ENCODE measurements around the gene TAS2R43.
"Not testable (repeated sequence)": the region's sequence is repeated elsewhere in the genome, so short reads cannot be mapped to it uniquely, and the experiment has no call there.

The TAS2R43 gene

DNA sequence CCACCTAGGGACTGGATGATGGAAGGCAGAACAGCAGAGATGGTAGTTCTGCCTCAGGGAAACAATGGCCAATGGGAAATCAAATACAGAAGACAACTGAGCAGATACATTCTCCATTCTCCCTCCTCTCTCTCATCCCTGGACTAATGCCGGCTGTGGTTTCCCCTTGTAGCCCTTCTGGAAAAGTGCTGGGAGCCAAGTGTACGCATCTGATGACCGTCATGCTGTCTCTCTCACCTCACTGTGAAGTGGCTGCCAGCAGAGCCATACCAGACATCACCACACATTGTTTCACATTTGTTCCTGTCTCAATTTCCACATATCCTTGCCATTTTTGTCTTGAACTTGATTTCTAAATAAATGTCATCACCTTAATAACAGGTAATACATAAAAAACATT is 33.1 kb downstream of the TAS2R43 start:
- DNase-seq: no peak

DNA sequence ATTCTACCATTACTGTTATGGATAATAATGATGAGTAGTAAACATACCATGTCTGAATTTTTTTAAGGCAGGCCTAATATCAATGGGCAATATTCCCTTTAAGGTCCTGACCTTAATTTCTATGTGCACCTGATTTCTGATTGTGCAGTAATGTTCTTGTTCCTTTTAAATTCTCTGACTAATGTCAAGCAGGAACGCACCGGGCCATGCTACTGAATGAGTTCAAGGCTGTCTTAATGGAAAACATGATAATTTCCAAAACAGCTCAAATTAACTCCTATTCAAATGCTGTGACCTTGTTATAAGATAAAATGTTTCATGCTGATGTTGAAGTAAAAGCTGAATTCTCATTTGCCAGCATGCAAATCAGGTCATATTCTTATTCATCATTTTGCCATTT is 36.8 kb downstream of the TAS2R43 start:
- DNase-seq: no peak

DNA sequence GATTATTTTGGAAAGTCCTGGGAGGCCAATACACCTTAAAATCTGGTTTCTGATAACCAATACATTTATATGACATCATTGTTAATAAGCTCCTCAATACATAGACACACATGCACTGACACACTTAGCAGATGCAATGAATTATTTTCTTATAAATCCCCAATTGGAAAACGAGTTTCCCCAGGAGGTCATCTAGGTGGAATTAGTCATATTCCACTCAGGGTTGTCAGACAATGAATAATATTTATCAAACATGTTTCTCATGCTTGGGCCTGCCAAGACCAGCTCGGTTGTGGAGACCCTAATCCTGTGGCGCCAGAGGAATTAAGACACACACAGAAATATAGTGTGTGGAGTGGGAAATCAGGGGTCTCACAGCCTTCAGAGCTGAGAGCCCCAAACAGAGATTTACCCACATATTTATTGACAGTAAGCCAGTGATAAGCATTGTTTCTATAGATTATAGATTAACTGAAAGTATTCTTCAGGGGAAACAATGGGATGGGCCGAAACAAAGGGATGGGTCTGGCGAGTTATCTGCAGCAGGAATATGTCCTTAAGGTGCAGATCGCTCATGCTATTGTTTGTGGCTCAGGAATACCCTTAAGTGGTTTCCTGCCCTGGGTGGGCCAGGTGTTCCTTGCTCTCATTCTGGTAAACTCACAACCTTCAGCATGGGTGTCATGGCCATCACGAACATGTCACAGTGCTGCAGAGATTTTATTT is 42.1 kb downstream of the TAS2R43 start:
- DNase-seq: not testable (repeated sequence)

DNA sequence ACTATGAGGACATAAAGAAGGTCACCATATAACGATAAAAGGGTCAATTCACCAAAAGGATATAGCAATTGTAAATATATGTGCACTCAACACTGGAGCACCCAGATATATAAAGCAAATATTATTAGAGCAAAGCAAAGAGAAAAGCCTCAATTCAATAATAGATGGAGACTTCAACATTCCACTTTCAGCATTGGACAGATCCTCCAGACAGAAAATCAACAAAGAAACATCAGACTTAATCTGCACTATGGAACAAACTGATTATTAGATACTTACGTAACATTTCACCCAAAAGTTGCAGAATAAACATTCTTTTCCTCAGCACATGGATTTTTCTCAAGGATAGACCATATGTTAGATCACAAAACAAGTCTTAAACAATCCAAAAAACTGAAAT is 50.7 kb downstream of the TAS2R43 start:
- DNase-seq: not testable (repeated sequence)
